T follicular helper cell (primary cell): ENCODE results near the gene COL9A3.

Experiments
- DNase-seq: peaks from one replicate; pipeline ENCODE4 v3.0.0-alpha.2; 2020; ENCODE audit warnings: low read depth

COL9A3 gene

DNA sequence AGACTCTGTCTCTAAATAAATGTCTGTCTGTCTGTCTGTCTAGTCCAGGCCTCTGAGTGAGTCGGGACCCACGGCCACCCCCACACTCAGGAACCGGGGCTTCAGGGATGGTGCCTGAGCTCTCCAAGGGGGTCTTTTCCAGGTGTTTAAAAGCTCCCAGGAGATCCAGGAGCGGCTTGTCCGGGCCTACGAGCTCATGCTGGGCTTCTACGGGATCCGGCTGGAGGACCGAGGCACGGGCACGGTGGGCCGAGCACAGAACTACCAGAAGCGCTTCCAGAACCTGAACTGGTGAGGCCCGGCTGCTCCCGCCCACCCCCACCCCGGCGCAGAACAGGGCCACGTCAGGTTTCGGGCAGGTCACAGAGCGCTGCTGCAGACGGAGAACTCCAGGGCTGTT lies 5.5 kb upstream of the COL9A3 start:
- DNase-seq, result no peak

DNA sequence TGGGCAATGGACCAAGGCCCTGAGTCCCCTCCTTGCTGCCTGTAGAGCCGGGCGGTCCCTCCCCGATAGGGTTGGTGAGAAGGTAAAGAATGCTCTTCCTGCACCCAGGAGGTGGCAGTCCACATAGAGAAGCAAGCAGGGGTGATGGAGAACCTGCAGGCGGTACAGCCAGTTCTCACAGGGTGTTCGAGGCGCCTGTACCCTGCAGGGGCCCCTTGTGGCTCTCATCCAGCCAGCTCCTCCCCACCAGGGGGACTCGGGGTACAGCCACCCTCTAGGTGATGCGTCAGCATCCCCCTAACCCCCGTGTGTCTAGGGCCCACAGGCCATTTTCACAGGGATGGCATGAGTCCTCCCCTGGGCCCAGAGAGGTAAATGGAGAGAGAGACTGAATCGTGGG lies 5.1 kb upstream of the COL9A3 start:
- DNase-seq, result no peak

- no peak for DNase-seq
Observed at GRCh38 chr20:62812181-62812906, 4.5 kb upstream of the COL9A3 start.

DNA sequence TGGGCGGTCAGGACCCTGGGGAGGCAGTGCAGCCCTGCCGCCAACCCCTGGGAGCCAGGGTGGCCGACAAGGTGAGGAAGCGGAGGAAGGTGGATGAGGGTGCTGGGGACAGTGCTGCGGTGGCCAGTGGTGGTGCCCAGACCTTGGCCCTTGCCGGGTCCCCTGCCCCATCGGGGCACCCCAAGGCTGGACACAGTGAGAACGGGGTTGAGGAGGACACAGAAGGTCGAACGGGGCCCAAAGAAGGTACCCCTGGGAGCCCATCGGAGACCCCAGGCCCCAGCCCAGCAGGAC lies 4.0 kb upstream of the COL9A3 start:
- DNase-seq, result no peak

DNA sequence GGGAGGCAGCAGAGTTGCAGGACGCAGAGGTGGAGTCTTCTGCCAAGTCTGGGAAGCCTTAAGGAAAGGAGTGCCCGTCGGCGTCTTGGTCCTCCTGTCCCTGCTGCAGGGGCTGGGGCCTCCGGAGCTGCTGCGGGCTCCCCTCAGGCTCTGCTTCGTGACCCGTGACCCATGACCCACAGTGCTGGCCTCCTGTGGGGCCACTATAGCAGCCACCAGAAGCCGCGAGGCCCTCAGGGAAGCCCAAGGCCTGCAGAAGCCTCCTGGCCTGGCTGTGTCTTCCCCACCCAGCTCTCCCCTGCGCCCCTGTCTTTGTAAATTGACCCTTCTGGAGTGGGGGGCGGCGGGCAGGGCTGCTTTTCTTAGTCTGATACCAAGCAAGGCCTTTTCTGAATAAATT lies 3.3 kb upstream of the COL9A3 start:
- no peak for DNase-seq

GRCh38 chr20:62814060-62814708 lies 2.7 kb upstream of the COL9A3 start:
- DNase-seq, result no peak

DNA sequence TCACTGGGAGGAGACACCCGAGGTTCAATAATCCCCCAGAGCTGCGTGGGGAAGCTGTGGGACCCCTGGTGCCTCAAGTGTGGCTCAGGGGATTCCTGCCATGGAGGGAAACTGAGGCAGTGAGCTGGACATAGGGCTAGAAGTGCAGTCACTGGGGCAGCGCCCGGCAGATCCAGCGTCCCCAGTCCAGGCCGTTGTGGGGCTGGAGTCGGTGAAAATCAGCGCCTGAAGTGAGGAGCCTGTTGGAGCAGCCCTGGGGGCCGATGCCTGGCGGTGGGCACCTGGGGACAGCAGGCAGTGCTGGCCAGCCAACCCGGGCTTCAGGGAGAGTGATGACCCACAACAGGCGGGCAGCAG lies 2.2 kb upstream of the COL9A3 start:
- DNase-seq, result no peak

- DNase-seq, result no peak
Observed at GRCh38 chr20:62815066-62815991, 1.5 kb upstream of the COL9A3 start.

GRCh38 chr20:62816031-62816883 lies 593 bp upstream of the COL9A3 start:
- DNase-seq, result no peak

DNA sequence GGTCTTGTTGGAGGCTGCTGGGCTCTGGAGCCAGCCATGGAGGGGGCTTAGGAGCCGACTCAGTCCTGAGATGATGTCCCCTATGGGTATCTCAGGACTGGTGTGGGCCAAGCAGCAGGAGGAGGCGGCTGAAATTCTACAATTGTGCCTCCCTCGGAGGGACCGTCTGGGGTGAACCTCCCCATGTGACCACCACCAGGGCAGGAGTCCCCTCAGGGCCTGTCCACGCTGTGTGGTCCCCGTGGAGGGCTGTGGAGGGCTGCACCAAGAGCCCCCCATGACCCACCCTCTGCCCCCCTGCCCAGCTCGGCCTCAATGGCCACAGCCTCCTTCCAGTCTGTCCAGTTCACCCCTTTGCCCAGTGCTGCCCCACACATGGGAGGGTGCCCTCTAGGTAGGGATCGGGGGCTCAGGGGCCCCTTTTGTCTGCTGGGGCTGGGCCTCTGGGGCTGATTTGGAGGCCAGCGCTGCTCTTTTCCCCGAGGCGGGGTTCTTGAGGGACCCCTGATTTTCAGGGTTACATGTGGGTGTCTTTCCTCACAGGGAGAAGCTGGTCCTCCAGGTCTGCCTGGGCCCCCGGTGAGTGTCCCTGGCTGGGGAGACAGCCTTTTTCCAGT lies 1.2 kb downstream of the COL9A3 start:
- no peak for DNase-seq

- no peak for DNase-seq
Observed at GRCh38 chr20:62818592-62819493, 2.0 kb downstream of the COL9A3 start.

- no peak for DNase-seq
Observed at GRCh38 chr20:62819494-62820174, 2.8 kb downstream of the COL9A3 start.

DNA sequence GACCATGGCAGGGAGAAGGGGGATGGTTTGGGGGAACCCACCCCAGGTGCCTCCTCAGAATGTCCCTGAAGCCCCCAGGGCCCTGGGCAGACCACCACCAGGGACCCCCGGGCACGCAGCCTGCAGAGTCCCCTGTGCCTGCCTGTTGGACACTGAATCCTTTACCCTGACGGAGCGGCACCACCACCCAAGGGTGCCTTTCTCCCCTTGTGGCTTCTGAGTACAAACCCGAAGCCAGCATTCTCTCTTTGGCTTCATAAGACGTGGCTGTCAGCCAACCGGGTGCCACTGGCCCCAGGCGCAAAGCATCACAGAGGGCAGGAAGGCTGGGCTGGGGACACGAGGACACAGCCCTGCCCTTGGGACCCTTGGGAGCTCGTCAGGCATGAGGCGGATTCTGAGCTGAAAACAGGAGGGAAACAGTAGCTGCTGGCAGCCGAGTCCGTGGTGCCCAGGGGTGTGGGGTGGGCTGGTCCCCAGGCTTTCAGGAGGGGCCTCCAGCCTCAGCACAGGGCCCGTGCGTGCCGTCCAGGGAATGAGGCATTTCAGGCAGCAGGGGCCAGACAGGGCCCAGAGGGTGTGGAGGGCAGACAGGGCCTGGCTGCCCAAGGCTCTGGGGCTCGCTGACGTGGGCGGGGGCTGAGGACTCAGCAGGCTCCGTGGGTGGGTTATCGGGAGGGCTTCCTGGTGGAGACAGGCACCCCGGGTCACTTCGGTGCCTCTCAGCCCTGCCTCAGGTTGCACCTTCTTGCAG lies 3.5 kb downstream of the COL9A3 start:
- DNase-seq, result no peak

DNA sequence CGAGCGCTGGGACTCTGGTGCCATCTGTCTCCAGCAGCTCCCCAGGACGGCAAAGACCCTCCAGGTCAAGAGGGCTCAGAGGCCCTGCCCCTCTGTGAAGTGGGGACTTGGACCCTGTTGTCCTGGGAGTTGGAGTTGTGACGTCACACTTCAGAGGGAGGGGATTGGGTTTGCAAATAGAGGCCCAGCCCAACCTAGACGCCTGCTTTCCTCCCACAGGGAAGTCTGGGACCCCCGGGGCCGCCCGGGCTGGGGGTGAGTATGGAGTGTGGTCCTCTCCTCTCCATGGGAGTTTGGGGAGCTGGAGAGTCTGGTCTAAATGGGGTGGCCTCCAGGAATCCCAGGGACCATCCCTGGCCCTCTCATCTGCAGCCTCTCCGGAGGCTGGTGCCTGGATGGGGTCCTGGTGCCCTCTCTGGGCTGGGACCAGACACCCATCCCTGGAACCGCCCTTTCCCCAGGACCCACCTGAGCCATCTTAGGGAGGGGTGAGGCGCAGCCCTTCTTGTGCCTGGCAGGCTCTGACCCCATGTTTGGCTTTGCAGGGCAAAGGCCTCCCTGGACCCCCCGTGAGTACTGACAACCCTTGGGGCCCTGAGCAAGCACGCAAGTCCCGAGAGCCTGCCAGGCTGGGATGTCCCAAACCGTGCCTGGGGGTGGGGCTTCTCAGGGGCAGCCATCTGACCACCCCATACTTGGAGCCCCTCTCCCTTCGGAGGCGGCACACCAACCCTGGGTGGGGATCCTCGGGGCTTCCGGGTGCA lies 4.3 kb downstream of the COL9A3 start:
- no peak for DNase-seq

GRCh38 chr20:62821726-62822210 lies 4.9 kb downstream of the COL9A3 start:
- no peak for DNase-seq

GRCh38 chr20:62822239-62822787 lies 5.5 kb downstream of the COL9A3 start:
- DNase-seq, result no peak

DNA sequence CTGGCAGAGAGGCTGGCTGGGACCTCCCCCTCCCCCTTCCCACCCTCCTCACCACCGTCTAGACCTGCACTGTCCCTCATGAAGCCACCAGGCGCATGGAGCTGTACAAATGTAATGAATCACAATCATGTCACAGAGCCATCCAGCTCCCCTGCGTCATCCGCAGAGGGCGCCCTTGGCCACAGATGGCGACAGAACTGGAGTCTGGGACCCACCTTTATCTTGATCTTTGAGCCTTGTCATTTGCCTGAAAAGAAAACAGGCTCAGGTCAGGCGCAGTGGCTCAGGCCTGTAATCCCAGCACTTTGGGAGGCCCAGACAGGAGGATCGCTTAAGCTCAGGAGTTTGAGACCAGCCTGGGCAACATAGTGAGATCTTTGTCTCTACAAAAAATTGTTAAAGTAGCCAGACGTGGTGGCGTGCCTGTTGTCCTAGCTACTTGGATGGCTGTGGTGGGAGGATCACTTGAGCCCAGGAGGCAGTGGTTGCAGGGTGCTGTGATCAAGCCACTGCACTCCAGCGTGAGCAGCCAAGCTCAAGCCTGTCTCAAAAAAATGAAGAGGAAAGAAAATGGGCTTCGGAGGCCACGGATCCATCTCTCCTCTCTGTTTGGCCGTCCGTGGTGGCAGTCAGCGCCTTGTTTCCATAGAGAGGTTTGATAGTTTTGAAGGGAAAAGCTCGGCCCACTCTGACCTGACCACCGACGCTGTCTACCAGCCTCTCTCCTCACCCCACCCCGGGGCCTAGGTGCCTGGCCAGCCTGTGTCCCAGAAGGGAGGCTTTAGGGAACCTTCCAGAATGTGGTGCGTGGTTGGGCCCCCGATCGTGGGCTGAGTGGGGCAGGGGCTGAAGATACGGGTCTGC lies 6.2 kb downstream of the COL9A3 start:
- no peak for DNase-seq
